Endometrium (tissue), 2 donors: ENCODE data around the gene BBS9.

Experiments used
- FAIRE-seq: peaks from 2 replicates; lab custom pipeline; 2012; peaks lifted over from hg19 to GRCh38; lab: Jason Lieb, UNC
- donor health status: control.
- donor health status: control.

The BBS9 gene

DNA sequence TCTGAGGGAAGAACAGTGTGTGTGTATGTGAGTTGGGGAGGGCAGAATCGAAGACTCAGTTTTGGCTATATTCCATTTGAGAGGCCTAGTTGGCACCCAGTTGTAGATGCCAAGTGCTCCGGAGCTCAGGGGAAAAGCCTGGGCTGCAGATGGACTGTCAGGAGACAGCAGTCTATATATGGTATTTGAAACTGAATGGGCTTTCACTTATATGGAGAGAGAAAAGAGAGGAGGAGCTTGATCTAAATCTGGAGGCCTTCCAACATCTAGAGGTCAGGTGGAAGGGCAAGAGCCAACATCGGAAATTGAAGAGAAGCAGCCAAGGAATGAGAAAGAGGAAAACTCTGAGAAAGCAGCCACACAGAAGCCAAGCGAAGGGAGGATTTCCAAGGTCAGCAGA lies 425.2 kb downstream of the BBS9 start:
- no peak for FAIRE-seq

DNA sequence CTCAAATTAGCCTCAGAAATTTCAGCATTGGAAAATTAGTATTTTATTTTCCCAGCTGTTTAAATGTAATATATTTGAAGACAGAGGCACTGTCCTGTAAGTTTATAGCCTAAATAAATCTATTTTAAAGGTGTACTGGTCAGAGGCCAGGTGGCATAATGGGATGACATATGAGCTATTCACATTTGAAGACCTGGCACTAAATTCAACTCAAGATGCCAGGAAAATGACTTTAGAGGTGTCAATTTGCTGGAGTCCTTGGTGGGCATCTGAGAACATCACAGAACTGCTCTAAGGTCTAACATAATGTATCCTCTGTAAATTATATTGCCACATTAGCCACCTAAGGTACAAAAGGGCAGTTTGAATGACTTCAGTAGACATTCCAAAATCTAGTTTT lies 427.1 kb downstream of the BBS9 start:
- no peak for FAIRE-seq

DNA sequence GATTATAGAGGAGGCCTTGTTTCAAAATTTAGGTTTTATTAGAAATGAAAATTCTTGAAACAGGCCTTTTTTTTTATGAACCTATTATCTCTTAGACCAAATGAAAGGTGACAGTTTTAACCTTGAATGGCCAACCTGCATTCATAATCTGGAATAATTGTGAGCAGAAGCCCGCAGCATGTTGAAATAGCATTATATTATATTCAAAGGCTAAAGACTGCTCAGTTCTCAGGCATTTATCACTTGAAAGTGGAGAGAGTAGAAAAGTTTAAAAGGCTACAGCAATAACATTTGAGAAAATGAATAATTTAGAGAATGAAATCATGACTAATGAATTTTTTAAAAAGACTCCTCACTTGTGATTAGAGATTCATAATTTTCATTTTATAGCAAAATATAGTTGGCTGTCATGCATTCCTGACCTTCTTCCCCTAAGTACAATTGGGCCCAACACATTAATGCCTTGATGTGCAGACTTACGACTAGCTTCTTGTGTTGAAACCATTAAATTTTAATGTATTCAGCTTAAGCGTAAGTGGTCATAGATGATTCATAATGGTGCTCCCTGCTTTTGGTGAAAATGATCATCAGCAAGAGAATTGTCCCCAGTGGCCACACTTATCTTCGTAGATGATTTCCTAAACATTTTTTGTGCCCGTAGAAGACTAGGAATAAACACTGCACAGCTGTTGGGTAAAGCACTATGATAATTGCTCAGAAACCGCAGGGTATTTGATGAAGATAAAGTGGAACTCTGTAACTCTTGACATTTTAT lies 429.4 kb downstream of the BBS9 start:
- FAIRE-seq: no peak

DNA sequence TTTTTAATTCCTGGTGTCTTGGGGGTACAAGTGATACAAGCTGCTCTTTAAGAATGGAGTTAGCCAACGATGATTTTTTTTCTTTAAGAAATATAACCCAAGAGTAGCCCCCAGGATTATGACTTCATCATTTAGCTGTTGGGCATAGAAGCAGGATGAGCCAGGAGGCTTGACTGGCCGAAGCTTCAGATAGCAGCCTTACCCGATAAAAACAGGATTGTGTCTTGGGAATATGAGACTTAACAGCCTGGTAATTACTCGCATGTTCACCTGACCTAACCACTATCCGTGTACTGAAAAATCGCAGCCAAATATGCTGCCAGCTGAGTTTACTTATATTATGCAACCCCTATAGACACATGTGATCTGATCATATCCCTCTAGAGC lies 430.0 kb downstream of the BBS9 start:
- FAIRE-seq: no peak

DNA sequence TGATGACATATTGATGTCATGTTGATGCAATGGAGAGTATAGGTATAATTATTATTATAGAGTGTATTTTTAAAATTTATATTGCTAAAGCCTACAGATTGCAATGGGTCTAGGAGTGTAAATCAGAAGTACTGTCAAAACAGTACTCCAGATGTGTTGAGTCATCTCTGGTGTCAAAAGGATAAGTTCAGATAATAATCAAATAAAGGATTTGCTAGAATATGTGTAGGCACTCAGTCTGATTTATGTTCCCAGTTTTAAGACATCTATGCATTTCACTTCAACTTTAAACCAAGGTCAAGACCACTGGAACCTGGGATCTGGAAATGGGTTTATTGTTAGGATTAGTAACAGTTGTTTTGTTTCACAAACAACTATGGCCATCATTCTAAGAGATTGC lies 433.6 kb downstream of the BBS9 start:
- FAIRE-seq: no peak

DNA sequence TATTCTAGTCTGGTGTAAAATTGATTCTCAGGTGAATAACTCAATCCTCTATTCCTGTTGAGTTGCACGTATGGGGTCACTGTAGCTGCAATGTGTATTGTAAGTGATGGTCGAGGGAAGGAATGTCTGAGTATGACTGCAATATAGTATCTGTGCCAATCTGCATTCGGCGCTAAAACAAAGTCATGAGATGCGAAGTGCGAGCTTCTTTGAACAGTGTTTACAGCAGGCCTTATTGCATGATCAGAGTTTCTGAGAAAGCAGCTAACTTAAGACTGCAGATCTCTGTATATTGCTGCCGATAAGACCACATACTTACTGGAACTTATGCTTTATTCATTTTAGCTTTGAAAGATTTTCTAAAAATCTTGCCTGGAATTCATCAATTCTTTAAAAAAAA lies 434.3 kb downstream of the BBS9 start:
- FAIRE-seq: no peak

DNA sequence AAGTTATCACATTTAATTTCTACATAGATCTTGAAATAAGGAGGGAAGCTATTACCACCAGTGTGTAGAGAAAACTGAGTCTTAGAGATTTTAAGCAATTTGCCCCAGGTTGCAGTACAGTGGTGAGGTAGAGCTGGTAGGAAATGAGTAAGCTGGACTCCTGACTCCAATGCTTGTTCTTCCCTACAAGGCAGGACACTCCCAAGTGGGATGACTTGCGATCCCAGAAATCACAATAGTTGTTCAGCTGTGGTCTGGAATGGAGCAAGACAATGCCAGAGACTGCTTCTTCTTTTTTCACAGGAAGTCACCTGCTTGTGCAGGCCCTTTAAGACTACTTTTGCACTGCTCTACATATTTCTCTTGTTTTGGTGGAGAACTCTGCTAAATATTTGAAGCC lies 448.8 kb downstream of the BBS9 start:
- no peak for FAIRE-seq

DNA sequence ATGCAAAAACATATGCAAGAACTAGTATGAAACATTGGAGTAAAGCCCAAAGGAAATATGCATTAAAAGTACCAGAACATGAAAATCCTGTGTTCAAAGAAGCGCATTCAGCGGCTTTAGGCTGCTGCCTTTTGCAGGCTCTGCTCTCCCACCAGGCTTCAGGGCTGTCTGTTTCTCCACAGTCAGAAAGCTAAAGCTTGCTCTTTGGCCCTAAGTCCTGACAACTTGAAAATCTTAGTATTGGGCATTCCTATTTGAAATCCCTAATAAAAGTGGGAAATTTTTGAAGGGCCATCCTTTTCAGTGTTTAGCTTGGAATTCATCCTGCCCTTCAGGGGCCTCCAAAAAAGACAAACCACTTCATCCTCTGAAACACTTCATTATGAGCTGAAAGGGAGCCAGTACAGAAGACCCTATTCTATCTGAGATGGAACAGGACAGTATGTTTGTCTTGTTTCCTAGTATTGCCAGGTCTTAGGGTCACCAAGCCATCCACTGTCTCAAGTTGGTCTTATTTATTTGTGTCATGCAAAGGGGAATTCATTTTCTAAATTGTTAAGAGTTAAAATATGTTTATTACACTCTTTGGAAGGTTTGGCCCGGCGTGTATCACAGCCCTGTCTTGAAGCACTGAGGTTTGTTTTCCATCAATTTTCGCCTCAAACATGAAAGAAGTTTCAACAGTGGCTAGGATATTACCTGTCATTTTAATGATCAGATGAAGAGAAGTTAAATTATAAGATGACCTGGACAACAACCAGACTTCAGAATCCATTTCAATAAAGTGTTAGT lies 449.7 kb downstream of the BBS9 start:
- no peak for FAIRE-seq

DNA sequence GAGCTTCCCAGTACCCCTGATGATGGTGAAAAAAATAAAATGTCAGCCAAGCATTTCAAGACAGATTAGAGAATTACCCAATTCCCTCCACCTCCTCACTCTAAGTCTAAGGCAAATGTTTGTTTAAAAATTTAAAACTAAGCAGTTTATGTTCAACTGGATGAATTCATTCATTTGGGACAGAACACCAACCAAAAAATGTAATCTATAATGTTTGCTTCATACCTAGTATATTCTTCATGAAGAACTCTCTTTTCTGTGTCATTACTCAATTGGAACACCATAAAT lies 450.3 kb downstream of the BBS9 start:
- FAIRE-seq: no peak

DNA sequence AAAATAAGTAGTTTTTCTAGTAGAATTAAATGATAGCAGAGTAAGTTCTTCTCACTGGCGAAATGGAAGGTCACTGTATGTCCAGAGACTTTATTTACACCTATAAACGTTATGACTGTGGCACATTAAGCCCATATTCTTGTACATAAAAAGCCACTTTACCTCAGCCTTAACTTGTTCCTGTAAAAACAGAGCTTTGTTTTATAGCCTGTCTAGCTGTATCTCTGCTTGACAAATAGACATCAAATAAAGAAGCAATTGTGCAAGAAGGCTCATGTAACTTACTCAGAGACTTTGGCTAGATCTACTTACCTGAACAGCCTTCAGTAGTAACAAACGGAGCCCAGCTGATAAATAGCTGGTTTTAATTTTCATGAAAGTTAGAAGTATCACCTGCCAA lies 451.9 kb downstream of the BBS9 start:
- FAIRE-seq: no peak

DNA sequence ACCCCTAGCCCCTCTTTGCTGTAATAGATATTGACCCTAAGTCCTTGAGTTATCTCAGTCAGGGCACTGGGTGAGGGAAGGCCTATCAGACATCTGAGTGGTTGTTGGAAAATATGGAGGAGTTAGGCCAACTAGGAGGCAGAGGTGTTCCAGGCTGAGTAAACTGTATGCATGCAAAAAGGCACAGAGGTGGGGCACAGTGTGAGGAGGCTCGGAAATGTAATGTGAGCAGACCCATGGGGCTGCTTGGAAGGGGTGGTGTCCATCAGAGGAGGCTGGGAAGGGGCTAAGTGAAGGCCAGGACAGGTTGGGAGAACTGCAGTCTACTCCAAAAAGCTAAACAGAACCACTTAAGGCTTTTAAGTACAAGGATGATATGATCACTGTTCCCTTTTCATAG lies 452.7 kb downstream of the BBS9 start:
- no peak for FAIRE-seq

DNA sequence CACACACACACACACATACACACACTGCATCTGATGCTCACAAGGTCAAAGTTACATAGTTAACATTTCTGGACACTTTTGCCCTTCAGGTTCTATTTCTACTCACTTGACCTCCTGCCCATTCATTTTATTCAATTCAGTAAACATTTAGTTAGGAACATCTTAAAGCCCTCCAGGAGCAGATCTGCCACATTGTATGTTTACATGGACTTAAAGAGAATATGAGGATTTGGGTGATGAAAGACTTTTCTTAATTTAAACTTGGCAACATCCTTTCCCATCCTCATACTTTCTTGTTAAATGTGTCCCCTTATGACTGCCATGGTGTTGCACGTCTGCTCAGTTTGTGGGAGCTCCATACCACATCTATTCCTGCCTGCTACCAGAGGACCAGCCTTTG lies 453.2 kb downstream of the BBS9 start:
- no peak for FAIRE-seq

DNA sequence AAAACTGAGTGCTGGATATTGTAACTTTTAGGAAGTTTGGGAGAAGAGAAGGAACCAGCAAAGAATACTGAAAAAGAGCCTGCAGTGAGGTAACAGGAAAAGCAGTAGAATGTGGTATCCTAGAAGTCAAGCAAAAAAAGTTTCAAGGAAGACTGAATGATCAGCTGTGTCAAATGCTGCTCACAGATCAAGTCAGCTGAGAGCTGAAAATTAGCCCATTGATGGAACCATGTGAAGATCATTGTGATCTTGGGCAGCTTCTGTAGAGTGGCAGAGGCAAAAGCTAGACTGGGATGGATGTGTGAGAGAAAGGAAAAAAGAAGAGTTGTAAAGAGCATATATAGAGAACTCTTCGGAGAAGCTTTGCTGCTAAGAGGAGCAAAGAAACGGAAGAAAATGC lies 460.5 kb downstream of the BBS9 start:
- no peak for FAIRE-seq

DNA sequence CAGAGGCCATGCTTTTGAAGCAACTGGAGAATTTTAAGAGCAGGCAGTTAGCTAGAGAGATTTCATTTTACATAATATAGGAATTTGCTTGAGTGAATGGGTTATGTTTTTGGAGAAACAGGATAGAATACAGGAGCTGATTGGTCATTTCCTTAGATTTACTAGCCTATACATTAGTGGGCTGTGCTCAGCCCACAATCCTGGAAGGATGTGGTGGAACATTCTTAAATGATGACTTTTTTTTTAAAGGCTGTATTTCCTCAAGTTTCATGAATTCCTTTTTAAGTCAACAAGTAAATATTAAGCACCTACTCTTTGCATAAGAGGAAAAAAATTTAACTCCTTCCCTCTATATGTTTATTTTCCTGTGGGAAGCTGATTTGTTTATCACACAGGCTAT lies 461.6 kb downstream of the BBS9 start:
- FAIRE-seq: no peak

DNA sequence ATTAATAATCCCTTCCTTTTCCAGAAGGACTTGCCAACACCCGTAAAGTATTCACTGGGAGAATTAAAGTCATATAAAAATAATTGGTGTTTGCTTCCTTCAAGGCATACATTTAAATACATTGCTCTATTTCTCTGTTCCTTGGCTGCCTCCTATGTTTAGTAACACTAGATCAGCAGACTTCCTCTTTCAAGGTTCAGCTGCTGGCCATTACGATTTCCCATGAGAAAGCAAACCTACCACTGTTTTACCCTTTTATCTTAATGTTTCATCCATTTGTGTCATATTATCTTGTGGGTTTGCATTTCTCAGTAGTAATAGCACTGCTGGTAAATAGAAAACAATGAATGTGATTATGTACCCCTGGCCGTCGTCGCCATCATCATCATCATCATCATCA lies 462.1 kb downstream of the BBS9 start:
- no peak for FAIRE-seq

DNA sequence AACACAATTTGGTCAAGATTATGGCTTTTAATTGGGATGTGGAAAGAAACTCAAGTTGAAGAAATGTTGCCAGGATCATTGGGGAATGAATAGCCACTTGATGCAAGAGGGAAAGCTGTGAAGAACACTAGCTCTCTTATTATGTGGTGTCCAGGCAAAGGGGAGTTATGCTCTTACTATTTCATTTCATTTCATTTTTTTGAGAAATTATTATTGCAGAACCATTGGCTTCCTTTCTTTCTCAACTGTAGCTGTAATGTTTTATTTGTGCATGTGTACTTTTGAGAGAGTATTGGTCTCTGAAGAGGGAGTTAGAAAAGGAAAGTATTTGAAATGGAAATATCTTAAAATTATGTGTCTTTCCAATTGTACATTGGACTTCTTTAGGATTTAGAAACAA lies 463.4 kb downstream of the BBS9 start:
- FAIRE-seq: no peak

DNA sequence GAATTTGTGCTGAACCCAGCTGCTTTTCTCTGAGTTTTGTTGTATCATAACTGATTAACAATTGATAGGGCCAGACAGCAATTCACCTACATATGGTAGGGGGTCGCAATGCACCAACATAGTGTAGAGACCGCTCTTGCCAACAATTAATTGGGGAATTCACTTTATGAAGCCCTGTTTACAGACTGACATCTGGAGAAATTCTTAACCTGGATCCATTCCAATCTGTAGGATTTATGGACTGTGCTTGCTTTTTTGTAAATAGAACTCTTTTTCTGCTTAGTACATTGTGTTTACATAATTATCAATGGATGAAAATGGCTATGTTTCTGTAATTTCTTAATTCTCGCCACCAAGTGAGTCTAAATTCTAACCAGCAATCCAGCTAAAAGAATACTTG lies 464.2 kb downstream of the BBS9 start:
- FAIRE-seq: no peak

DNA sequence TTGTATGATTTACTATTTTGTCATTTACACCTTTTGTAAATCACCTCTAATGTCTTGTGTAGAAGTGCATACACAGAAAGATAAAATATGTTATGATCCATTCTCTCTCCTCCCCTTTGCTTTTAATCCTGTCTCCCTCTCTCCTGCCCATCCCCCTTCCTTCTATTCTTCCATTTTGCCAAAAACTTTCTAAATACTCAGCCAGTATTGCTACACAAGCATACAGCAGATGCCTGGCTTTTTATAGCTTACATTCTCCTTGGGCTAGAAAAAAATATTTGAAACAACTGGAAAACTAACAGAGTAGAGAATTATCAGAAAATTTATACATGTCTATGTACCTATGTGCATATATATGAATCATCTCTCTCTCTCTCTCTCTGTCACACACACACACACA lies 467.3 kb downstream of the BBS9 start:
- FAIRE-seq: no peak

DNA sequence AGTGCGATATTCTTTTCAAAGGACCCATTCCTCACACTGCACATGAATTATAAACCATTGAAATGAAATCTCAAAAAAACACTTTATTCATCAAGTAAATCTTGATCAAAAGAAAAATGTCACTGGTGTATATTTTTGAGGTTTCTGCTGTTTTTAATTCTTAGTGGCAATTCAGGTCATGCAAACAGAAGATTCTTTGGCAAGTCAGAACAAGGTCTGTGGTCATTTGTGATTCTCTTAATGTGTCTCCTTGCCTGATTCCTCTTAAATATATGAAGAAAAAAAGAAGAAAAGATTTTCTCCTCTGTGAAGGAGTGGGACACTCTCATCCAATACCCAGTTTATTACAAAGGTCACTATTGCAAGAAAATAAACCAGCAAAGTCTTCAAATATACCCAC lies 467.8 kb downstream of the BBS9 start:
- FAIRE-seq: no peak

DNA sequence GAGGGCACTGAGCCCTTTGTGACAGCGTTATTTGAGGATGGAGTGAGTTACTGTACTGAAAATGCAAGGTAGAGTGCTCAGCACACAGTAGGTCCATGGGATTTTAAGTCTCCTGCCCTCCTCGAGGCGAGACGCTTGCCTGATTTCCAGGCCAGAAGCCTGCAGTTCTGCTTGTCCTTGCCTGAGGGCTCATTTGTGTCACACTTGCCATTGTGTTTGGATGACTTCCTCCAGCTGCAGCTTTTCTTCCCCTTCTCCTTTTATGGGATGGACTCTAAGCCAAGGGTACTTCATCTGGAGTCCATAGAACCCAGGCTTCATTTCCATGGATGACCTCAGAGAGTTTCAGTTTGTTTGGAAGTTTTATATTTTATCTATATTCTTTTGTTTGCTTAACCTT lies 471.7 kb downstream of the BBS9 start:
- FAIRE-seq: no peak

DNA sequence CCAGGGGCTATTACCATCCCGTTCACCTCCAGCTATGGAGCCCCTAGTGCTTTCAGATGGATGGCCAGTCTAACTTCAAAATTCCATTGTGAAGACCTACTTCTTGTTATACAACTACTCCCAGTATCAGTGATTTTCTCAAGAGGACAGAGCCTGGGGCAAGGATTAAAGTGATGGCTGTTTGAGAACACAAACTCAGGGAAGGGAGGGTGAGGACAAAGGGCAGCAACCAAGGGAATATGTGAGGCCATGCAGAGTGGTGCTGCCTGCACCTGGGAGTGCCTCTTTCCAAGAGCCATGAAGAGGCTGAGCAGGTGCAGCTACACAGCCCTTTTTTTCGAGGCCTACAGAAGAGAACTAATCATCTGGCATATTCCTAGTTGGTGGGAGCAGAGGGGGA lies 472.5 kb downstream of the BBS9 start:
- no peak for FAIRE-seq

DNA sequence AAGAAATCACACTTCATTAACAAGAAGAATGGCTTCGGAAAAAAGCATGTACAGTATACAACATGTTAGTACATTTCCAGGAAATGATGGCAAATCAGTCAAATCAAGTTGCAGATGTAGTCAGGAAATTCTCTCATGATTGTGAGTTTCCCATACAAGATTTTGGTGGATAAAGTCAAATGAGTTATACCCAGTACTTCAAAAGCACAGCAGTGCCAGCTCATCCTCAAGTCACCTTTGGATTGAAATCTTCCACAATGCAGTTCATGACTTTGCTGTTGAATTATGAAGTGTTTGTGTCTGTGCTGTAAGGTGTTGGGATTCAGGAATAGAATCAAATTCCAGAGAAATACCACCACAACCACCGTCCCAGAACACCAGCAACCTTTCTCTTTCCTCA lies 474.7 kb downstream of the BBS9 start:
- FAIRE-seq: no peak

DNA sequence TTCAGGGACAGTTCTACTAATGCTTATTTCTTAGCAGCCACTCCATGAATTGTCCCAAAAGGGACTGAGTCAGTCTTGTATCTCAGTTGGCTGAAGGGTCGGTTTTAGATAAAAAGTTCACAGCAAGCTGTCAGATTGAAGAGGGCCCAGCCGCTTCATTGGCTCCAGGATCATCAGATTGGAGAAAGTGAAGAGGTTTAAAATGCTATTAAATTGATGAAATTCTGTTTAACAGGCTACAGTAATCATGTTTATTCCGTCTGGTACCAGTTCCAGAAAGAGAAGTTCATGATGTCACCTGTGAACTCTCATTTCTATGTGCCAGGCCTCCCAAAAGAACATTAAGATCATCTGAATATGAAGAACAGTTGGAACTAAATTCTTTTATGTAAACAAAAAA lies 481.6 kb downstream of the BBS9 start:
- no peak for FAIRE-seq

DNA sequence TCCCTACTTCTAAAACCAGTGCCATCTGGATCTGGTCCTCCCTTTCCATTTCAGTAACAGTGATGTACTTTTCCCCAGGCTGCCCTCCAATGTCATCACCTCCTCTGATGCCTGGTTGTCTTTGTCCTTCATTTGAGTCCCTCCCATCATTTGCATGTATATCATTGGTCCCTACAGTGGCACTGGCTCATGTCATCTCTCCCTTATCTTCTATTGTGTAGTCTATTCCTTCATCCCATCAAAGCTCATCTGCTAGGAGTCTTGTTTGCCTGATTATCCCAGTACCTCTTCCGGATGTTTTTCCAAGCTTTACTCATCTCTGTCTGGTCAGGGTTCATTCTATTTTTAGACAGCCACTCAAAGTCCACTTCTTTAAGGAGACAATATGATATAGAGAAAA lies 483.1 kb downstream of the BBS9 start:
- no peak for FAIRE-seq
